Activated CD4-positive, alpha-beta T cell treated with anti-CD3 and anti-CD28 coated beads, Interleukin-2, Interleukin-4, amounts not matched to agents 100 ng/mL and 50 ng/mL, durations not matched to agents 16 hours and 8 hours (primary cell): ENCODE data around the gene JMJD6.
"Not testable (repeated sequence)": the region's sequence is repeated elsewhere in the genome, so short reads cannot be mapped to it uniquely, and the experiment has no call there.

Experiments
- DNase-seq: peaks from one replicate; pipeline ENCODE4 v3.0.0-alpha.2; 2020; ENCODE audit warnings: low spot score

JMJD6 gene

GRCh38 chr17:76736349-76737081 is 10.1 kb upstream of the JMJD6 start:
- DNase-seq = peak; percentile 62

- DNase-seq = no peak
Observed at GRCh38 chr17:76735586-76736348, 9.4 kb upstream of the JMJD6 start.

DNA sequence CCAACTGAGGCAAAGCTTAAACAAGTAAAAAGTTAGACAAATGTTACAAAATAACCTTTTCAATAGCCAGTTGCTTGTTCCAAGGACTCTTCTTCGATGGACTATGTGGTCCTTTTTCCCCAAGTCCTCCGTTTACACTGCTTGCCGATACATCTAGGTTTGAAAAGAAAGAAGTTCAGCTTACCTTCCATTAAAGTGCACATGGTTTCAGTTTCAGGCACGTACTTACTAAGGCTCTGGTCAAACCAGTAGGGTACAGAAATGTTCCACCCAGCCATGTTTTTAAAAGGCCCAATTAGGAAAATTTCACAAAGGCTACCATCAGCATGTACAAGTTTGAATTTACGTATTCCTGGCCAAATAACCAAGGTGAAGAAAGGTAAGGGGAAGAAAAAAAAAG is 8.6 kb upstream of the JMJD6 start:
- peak; percentile 58 for DNase-seq

- no peak for DNase-seq
Observed at GRCh38 chr17:76734080-76734840, 7.9 kb upstream of the JMJD6 start.

DNA sequence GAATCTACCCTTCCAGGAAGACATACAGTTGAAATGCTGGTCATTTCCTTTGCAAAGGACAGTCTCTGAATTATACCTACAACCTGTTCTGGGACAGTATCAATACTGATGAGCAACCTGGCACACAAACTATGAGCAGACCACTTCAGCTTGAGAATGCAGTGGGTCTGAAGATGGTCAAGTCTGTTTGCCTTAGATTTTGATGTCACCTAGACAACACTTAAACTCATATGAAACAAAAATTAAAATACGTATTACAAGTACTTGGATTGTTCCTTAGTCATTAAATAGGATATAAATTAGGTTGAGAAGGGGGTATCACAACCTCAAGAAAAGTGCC is 7.2 kb upstream of the JMJD6 start:
- no peak for DNase-seq

DNA sequence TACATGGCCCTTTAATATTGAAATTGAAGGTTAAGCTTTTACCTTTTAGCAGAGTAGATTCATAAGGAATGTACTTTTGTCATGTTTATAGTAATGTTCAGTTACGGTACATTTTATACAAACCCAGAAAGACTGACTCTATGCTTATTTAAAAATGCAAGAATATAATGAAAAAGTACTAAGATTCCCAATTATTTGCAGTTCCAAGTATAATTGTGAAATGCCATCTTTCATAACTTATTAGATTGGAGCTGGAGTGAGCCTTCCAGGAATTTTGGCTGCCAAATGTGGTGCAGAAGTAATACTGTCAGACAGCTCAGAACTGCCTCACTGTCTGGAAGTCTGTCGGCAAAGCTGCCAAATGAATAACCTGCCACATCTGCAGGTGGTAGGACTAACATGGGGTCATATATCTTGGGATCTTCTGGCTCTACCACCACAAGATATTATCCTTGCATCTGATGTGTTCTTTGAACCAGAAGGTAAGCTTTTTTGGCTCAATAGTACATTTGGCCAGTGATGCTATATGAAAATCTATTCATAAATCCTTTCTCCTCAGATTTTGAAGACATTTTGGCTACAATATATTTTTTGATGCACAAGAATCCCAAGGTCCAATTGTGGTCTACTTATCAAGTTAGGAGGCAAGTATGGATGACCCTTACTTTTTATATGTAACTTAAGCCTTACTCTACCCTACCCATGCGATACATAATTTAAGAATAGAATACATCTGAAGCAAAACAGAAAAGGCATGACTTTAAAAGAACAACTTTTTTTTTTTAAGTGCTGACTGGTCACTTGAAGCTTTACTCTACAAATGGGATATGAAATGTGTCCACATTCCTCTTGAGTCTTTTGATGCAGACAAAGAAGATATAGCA is 6.6 kb upstream of the JMJD6 start:
- DNase-seq = no peak

DNA sequence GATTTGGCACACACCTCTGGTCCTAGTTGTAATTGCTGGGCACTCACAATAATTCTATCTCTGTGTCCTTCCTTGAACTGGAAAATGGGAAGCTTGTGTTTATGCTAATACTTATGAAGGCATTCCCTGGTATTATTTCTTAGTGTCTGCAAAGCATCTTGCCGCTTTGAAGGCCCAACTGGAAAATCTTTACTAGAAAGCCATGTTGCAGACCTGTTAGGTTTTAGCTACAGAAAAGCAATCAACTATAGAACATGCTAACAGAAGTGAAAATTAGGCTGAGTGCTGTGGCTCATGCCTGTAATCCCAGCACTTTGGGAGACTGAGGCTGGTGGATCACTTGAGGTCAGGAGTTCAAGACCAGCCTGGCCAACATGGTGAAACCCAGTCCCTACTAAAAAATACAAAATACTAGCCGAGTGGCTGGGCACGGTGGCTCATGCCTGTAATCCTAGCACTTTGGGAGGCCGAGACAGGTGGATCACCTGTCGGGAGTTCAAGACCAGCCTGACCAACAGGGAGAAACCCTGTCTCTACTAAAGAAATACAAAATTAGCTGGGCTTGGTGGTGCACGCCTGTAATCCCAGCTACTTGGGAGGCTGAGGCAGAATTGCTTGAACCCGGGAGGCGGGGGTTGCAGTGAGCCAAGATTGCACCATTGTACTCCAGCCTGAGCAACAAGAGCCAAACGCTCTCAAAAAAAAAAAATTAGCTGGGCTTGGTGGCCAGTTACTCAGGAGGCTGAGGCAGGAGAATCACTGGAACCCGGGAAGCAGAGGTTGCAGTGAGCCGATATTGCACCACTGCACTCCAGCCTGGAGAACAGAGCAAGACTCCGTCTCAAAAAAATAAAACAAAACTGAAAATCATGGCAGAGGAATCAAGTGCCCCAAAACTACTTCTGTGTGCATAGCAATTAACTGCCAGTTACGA is 5.7 kb upstream of the JMJD6 start:
- DNase-seq = not testable (repeated sequence)

GRCh38 chr17:76727745-76728456 is 1.5 kb upstream of the JMJD6 start:
- DNase-seq = no peak

DNA sequence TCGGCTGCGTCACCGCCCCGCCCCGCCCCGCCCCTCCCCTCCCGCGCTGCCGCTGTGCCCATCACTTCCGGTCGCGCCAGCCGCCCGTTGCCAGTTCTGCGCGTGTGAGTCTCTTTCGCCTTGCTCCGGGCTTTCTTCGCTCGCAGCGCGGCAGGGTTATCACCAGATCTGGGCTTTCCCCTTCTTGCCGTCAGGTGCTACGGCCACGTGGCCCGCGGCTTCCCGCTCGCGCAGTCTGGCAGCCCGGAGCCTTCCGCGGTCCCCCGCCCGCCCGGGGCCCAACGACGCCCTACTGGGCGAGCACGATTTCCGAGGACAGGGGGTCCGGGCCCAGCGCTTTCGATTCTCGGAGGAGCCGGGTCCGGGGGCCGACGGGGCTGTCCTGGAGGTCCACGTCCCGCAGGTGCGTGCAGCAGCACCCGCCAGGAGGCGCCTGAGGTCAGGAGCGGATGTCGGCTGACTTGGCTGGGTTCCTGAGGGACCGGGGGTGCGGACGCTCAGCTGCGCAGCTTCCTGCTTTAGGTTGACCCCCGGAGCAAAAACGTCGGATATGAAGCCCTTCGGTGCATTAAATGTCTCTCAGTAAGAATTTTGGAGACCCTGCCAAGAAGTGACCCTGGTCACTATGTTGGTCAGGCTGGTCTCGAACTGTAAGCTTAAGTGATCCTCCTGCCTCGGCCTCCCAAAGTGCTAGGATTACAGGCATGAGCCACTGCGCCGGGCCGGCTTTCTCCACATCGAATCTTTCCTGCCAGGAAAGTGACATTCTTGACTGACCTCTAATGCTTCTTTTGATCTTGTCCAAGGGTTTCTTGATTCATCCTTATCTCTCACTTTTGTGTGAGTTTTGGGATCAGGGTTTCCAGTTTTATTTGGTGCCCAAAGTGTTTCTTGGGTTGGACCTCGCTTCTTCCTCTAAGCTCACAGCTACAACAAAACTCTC is 641 bp upstream of the JMJD6 start, which contains the start of gene METTL23:
Gene METTL23 (plus strand): TSS at position 64 of the 943 bp plus-strand sequence. CDS start 2,872 bp downstream, outside the sequence.
- DNase-seq = peak; percentile 78

DNA sequence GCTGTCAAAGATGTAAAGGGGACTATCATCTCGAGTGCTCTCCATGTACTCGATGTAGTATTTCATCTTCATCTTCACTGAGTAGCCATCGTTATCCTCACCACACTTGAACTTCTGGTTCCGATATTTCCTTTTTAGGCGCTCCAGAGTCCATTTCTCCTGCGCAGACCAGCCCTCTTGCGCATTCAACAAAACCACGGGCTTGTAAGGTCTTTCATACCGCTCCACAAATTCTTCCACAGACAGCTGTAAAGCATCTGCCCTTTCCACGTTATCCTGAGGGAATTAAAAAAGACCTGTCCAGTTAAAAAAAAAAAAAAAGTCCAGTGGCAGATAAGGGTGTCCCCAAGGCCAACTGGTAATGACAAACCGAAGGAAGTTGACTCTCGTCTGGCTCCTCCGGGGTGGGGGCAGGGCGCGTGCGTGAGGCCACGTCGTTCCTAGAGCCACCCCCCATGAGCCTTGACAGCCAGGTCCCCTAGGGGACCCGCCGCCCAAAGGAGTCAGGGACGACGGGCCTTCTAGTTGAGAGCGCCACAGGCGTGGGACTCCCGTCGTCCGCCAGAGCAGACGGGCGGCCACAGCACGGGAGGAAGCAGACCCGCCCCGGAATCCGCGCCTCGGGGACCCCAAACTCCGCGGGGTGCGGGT is 701 bp downstream of the JMJD6 start:
- peak; percentile 73 for DNase-seq

DNA sequence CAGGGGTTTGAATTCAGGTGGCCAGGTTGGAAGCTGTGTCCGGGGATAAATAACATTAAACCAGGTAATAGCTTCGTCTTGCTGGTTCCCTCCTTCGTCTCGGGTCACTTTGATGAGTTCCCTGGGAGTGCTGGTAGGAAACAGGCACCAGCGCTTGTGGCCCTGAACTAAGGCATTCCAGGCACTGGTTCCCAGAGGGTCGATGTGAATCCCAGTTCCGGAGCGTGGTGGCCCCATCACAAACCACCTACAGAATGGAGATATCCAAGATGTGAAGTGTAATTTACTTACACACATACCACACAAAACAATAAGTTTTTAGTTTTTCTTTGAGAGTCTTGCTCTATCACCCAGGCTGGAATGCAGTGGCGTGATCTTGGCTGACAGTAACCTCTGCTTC is 2.6 kb downstream of the JMJD6 start:
- no peak for DNase-seq

DNA sequence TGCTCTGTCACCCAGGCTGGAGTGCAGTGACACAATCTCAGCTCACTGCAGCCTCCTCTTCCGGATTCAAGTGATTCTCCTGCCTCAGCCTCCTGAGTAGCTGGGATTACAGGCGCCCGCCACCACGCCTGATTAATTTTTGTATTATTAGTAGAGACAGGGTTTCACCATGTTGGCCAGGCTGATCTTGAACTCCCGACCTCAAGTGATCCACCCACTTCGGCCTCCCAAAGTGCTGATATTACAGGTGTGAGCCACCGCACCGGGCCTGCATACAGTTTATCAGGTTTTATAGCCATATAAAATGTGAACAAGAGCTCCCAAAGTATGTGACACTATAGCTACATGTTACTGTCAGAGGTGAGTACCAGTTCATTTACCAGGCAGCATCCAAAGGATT is 3.4 kb downstream of the JMJD6 start:
- DNase-seq = not testable (repeated sequence)

GRCh38 chr17:76722279-76722678 is 4.1 kb downstream of the JMJD6 start:
- DNase-seq = no peak

DNA sequence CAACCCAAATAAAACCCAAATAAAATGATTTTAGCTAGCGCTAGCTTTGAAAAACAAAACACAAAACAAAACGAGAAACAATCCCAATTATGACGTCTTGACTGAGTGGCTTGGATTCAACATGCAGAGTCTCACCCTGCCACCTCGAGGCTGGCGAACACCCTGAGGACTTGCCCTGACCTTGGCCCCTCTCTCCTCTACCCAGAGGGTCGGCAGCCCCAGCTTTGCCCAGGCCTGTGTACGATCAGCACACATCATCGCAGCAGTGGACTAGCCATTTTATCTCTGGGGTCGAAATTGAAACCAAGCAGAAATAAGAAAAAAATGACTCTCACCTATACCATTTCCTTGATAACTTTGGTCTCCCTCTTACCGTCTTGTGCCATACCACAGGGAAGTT is 4.9 kb downstream of the JMJD6 start:
- DNase-seq = no peak

DNA sequence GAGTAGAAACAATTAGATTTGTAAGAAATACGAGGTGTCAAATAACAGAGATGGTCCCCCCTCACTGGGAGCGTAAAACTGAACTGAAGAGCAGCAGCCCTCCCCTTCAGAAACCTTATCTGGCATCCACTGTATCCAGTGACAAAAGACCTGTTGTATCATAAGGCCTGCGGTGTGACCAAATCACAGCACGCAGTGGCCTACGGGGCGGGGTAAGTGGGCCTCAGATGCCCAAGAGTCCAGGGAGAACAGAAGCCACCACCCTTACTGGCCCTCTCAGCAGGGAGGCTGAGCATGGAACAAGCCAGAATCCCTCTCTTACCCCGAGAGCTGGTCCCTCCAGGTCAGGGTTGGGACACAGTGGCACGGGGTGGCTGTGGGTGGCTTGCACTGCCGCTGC is 5.5 kb downstream of the JMJD6 start:
- DNase-seq = no peak

DNA sequence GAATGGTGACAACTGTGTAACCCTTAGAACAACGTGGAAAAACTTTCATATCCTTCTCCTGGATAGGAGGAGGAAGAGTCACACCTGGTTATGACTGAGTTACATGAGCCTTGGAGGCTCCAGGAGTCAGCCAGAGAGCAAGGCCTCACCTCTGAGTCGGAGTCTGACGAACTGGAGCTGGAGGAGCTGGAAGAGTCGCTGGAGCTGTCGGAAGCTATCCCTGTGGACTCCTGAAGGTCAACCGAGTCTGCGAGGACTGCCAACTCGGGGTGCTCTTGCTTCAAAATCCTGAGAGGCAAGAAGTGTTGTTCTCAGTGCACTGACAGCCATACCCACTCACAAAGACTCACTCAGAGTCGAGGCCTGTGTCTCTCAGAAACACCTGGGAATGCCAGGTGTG is 6.2 kb downstream of the JMJD6 start:
- DNase-seq = no peak

DNA sequence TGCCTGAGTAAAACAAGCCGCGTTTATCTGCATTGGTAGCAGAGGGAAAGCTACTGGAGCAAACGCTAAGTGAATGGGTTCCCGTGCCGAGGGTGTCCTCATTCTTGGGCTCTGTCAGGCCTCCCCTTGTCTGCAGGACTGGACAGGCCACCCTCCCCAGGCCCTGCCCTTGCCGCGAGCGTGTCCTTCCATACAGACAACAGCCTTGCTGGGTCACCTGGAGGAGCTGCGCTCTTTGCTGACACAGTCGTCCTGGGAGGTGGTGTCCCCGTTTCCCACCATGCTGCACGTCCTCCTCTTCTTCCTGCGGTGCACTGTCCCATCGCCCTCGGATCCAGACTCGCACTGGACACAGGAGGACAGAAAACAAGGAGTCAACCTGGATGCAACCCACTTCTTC is 7.9 kb downstream of the JMJD6 start:
- DNase-seq = no peak

DNA sequence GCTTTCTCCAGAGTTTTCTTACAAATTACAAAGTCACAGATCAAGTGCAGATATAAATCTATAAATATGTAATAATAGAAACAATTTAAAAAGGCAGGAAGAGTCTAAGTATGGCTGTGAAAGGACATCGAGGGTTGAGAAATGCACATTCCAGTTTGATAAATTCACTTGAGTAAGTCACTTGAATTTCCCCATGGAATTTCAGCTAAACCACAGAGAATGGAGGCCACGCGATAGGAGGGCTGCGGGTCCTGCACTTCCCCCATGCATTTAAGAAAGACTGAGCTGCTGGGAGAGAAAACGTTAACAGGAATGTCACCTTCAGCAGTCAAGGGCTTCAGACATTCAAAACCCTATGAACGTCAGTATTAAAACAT is 9.6 kb downstream of the JMJD6 start:
- no peak for DNase-seq
